K562 (cell line): ENCODE measurements around the gene SLC25A10. TPM values are rescaled to one million over a fixed set of nuclear protein-coding genes. Genes with fewer than 3 reads are reported as not detected.
A peak's percentile ranks its signal among the peaks of the same experiment; 100 is the strongest.

Experiments used
- BCOR ChIP-seq: fragments of 450-650 bp; IDR thresholded peaks from 2 replicates; pipeline ENCODE4 v1.6.1; 2016
- CHD1 ChIP-seq: fragments of 200-600 bp; sonication (generic); IDR thresholded peaks from one replicate; pipeline ENCODE4 v1.6.1; 2012; ENCODE audit warnings: mild to moderate bottlenecking, moderate library complexity, low read length, inconsistent platforms
- DEAF1 ChIP-seq: fragments of 450-650 bp; formaldehyde crosslinking; IDR thresholded peaks from 2 replicates; pipeline ENCODE4 v1.4.0; 2020; ENCODE audit warnings: mild to moderate bottlenecking, moderate library complexity
- GMEB1 ChIP-seq: fragments of 250-450 bp; sonication (Bioruptor Pico); IDR thresholded peaks from 2 replicates; pipeline ENCODE4 v1.4.0; 2020; ENCODE audit warnings: mild to moderate bottlenecking
- LEF1 ChIP-seq: fragments of 450-650 bp; IDR thresholded peaks from 2 replicates; pipeline ENCODE4 v1.6.1; 2016; ENCODE audit warnings: mild to moderate bottlenecking
- MAZ ChIP-seq, 2 experiments: fragments of 450-650 bp in 1 of 2; sonication (generic) in 1 of 2; formaldehyde crosslinking; IDR thresholded peaks in 1 of 2; conservative IDR thresholded peaks in 1 of 2; 2 replicates each; pipeline versions ENCODE4 v1.4.0 to v1.5.0; 2020; ENCODE audit warnings: mild to moderate bottlenecking in 1 of 2, missing genetic modification reagents in 1 of 2
- MIER1 ChIP-seq: fragments of 450-650 bp; IDR thresholded peaks from 2 replicates; pipeline ENCODE4 v1.6.1; 2016; ENCODE audit warnings: antibody characterized with exemption, mild to moderate bottlenecking, low read depth
- RNF2 ChIP-seq: sonication (generic); IDR thresholded peaks from 2 replicates; pipeline ENCODE4 v1.6.1; 2016
- TEAD2 ChIP-seq: fragments of 450-650 bp; IDR thresholded peaks from 2 replicates; pipeline ENCODE4 v1.6.1; 2016; ENCODE audit warnings: missing genetic modification characterization, control low read depth, missing compliant biosample characterization
- TFAP4 ChIP-seq: sonication (generic); formaldehyde crosslinking; IDR thresholded peaks from 2 replicates; pipeline ENCODE4 v1.8.0; 2022; ENCODE audit warnings: missing genetic modification reagents, mild to moderate bottlenecking, moderate library complexity, borderline replicate concordance
- ZFP36 ChIP-seq: fragments of 150-350 bp; IDR thresholded peaks from 2 replicates; pipeline ENCODE4 v1.6.1; 2018; ENCODE audit warnings: low read length, low read depth; ENCODE audit not compliant: partially characterized antibody
- ZNF134 ChIP-seq: fragments of 250-450 bp; sonication (Bioruptor Pico); conservative IDR thresholded peaks from 2 replicates; pipeline ENCODE4 v1.4.0; 2020
- ZNF551 ChIP-seq: fragments of 250-450 bp; sonication (Bioruptor Pico); IDR thresholded peaks from 2 replicates; pipeline ENCODE4 v1.5.0; 2021; ENCODE audit warnings: mild to moderate bottlenecking, moderate library complexity
- ZNF707 ChIP-seq: fragments of 250-450 bp; sonication (Bioruptor Pico); conservative IDR thresholded peaks from 2 replicates; pipeline ENCODE4 v1.8.0; 2022; ENCODE audit warnings: inconsistent platforms, mild to moderate bottlenecking, moderate library complexity
- ZNF740 ChIP-seq, 3 experiments: fragments of 200-800 bp in 1 of 3; sonication (Bioruptor generic) in 1 of 3; sonication (generic) in 1 of 3; formaldehyde crosslinking in 1 of 3; IDR thresholded peaks; 2 replicates each; pipeline versions ENCODE4 v1.6.1 to v1.8.0; 2016 to 2022; ENCODE audit warnings: mild to moderate bottlenecking in 2 of 3, missing compliant biosample characterization in 2 of 3, missing genetic modification characterization in 2 of 3, missing genetic modification reagents in 1 of 3
- ZNF79 ChIP-seq: fragments of 250-450 bp; sonication (Bioruptor Pico); IDR thresholded peaks from 2 replicates; pipeline ENCODE4 v1.4.0; 2020; ENCODE audit warnings: low read depth, mild to moderate bottlenecking, moderate library complexity
- polyA plus RNA-seq, 8 experiments: library from polyadenylated mRNA; depleted of rRNA in 4 of 8; stranded (reverse) in 5 of 8; unstranded in 3 of 8; fragments of >200 nt; fragmentation: Nextera tagmentation in 2 of 8; fragmentation: Illumina TruSeq in 1 of 8; extraction: Ambion mirVana in 2 of 8; extraction: Trizol in 1 of 8; gene quantifications; 2 replicates each; pipeline versions ENCODE4 v1.2.1 to v1.2.3, GENCODE V29; 2011 to 2014; ENCODE audit warnings: inconsistent platforms in 1 of 8, missing spikeins in 1 of 8
- total RNA-seq, 7 experiments: library from RNA; depleted of rRNA in 6 of 7; stranded (reverse); fragments of >200 nt in 6 of 7; fragmentation: Illumina TruSeq in 2 of 7; extraction: Trizol in 2 of 7; gene quantifications; 2 replicates each; pipeline versions ENCODE4 v1.2.1 to v1.2.3, GENCODE V29; 2011 to 2021; ENCODE audit warnings: low replicate concordance in 1 of 7
- TF ChIP-seq, protein P1 (sequence below), 3 experiments: fragments of 200-800 bp in 1 of 3; fragments of 250-450 bp in 1 of 3; fragments of 450-650 bp in 1 of 3; sonication (Bioruptor Pico) in 1 of 3; sonication (Bioruptor generic) in 1 of 3; formaldehyde crosslinking in 1 of 3; IDR thresholded peaks; 2 replicates each; pipeline versions ENCODE4 v1.6.1 to v1.8.0; 2016 to 2022; ENCODE audit warnings: mild to moderate bottlenecking in 2 of 3, missing genetic modification characterization in 2 of 3, missing compliant biosample characterization in 1 of 3, moderate library complexity in 1 of 3

Gene SLC25A10
- total and polyA plus RNA-seq, 9 of the 15 experiments (the other 6 are each of a cell fraction or from before 2014, with no cell fraction given): 0.10 to 85.6 (median 34.3) TPM

GRCh38 chr17:81683584-81684441, 28.3 kb upstream of the SLC25A10 start, which contains the start of the genes ARL16 and HGS (continued):
- TF ChIP-seq DEAF1 (no peak), CHD1 (no peak), ZNF134 (CRISPR knock-in tag) (no peak), TEAD2 (tag) (peak; percentile 73), ZNF79 (CRISPR knock-in tag) (no peak), GMEB1 (peak; percentile 89), ZFP36 (no peak), ZNF740 (CRISPR knock-in tag; IDR thresholded peaks at IDR 0.05) (0 out of 2 replicates have a peak, but pooled peaks have one; percentile 34), ZNF740 (tag; IDR thresholded peaks at IDR 0.05) (no peak), MIER1 (no peak), RNF2 (peak; percentile 42; the same call in 1 of the 2 replicates), ZNF551 (CRISPR knock-in tag) (no peak), MAZ (CRISPR knock-in tag; conservative IDR thresholded peaks at IDR 0.05 in 1 of 2, IDR thresholded peaks at IDR 0.05 in 1 of 2) (peak; percentile 90 to 99), TFAP4 (CRISPR knock-in tag) (peak; percentile 85; the same call in 1 of the 2 replicates), ZNF707 (CRISPR knock-in tag) (no peak), LEF1 (0 out of 2 replicates have a peak, but pooled peaks have one; percentile 21), BCOR (no peak; the same call in 1 of the 2 replicates)
- TF ChIP-seq, protein P1, sequence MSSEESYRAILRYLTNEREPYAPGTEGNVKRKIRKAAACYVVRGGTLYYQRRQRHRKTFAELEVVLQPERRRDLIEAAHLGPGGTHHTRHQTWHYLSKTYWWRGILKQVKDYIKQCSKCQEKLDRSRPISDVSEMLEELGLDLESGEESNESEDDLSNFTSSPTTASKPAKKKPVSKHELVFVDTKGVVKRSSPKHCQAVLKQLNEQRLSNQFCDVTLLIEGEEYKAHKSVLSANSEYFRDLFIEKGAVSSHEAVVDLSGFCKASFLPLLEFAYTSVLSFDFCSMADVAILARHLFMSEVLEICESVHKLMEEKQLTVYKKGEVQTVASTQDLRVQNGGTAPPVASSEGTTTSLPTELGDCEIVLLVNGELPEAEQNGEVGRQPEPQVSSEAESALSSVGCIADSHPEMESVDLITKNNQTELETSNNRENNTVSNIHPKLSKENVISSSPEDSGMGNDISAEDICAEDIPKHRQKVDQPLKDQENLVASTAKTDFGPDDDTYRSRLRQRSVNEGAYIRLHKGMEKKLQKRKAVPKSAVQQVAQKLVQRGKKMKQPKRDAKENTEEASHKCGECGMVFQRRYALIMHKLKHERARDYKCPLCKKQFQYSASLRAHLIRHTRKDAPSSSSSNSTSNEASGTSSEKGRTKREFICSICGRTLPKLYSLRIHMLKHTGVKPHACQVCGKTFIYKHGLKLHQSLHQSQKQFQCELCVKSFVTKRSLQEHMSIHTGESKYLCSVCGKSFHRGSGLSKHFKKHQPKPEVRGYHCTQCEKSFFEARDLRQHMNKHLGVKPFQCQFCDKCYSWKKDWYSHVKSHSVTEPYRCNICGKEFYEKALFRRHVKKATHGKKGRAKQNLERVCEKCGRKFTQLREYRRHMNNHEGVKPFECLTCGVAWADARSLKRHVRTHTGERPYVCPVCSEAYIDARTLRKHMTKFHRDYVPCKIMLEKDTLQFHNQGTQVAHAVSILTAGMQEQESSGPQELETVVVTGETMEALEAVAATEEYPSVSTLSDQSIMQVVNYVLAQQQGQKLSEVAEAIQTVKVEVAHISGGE (CRISPR knock-in tag; IDR thresholded peaks at IDR 0.05): peak in 1 of 3 experiments; percentile 68; a peak in 2 of 6 replicates
